HUDEP-2 (cell line): Measurements from ENCODE around the gene ARL13A.
"Not testable (repeated sequence)": the region's sequence is repeated elsewhere in the genome, so short reads cannot be mapped to it uniquely, and the experiment has no call there.

Experiments used
- DNase-seq, 76 experiments: peaks; one replicate each; lab custom pipeline; 2025; ENCODE audit not compliant: unreplicated experiment in 76 of 76; lab: John Stamatoyannopoulos, UW

ARL13A gene

DNA sequence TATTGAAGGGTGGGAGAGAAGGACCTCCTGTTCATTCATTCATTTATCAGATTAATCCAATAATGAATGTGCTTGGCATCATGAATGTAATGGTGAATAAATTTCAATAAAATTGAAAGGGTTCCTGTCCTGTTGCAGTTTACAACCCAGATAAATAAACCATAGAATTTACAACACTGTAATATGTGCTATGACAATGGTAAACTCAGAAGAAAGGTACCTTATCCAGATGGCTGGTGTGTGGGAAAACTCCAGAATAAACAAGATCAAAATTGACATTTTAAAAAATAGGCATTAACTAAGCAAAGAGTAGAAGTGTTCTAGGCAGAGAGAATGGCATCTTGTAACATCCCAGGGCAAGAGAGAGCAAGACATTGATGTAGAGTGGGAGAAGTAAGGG, 15.3 kb downstream of the ARL13A start:
- no peak for DNase-seq

DNA sequence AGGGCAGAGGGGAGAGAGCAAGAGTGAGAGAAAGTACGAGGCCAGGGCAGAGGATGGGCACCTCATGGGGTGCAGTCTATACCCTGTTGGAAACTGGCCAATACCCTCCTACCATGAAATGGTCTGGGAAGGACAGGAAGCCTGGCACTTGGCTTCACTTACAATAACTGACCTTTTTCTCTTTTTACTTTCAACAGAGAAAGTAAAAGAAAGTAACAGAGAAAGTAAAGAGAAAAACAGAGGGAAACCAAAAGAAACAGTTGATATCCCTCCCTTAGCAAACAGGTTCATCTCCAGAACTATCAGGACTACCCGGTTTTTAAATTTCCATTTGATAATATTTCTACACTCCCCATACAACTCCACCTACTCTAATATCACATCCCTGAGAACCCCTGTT, 20.6 kb downstream of the ARL13A start:
- no peak for DNase-seq

DNA sequence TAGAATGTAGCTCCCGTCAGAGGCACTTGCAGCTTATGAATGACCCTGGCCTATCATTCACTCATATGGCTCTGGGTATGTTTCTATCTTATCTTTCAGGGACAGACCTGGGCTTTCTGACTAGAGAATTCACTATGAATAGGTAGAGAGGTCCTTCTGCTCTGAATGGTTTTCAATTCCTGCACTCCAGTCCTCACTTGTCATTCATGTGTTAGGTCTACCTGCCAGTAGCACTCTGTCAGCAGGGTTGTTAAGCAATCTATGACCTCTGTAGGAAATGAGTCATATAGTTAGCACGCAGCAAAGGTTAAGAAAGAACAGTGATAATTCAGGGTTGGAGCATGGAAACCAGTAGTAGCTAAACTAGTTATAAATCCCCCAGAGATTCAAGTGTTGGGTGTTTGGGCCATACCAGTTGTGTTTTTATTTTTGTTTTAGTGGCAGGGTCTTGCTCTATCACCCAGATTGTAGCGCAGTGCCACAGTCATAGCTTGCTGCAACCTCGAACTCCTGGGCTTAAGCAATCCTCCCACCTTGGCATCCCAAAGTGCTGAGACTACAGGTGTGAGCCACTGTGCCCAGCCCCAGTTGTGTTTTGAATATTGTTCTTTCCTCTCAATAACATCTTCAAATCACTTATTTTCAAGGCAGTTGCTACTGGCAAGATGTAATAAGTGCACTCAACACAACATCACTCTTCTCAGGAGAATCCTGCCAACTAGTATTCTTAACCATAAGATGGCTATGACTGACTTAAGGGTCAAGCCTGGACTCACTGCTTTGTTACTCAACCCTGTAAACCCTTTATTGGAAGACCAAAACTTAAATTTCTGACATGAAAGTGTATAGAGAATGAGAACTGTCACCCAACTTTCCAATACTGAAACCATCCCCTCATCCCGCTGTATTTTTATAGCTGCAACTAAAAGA, 25.1 kb downstream of the ARL13A start:
- peak in 22 of 76 experiments; percentile 0 to 42 (median 6) for DNase-seq

DNA sequence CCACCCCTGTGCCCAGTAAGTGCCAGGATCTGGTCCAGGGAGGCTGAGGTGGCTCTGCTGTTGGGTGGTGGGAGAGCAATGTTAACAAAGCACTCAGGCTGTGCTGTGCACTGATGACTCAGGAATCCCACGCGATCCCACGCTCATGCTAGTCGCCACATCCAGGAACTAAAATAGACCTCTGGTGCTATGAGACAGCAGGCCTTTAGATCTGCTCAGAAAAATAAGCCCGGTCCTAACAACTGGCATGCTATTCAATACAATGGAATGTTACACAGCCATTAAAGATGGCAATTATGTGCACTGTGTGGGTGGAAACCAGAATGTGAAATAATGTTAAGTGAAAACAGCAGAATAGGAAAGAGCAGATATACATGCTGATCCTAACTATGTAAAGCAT, 26.0 kb downstream of the ARL13A start:
- no peak for DNase-seq

DNA sequence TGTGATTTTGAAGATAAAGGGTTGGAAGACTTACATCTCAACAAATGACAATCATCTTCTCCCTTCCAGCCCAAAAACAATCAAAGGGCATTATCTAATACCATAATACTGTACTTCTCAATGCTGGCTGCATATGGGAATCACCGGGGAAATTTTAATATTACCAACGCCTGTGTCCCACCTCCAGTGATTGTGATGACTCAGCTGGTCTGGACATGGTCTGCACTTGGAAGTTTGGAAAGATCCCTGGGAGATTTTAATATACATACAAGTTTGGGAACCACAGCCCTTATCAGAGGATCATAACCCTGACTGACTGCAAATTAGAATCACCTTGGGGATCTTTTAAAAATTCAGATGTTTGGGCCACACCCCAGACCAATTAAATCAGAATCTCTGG, 29.9 kb downstream of the ARL13A start:
- no peak for DNase-seq

DNA sequence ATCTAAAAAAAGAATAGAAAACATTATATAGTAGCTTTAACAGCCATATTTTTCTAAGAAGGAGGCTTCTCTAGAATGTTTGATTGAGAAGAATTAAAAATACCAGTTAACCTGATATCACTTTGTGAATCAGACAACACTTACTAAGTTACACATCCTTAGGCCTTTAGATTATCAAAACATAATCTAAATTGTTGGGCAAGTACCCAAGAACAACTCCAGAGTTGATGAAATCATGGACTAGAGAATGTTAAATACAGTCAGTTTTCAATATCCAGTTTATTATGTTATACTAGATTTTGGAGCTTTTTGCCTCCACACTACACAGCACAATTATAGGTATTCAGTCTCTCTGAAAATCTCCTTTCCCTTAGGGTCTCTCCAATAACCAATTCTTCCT, 39.6 kb downstream of the ARL13A start:
- no peak for DNase-seq

DNA sequence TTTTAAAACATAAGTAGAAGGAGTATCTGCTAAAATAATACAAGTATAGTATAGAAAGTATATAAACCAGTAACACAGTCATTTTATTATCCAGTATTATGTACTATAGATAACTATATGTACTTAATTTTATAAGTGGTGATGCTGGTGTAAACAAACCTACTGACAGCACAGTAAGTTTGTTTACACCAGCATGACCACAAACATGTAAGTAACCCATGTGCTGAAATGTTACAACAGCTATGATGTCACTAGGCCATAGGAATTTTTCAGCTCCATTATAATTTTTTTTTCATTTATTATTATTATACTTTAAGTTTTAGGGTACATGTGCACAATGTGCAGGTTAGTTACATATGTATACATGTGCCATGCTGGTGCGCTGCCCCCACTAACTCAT, 42.5 kb downstream of the ARL13A start:
- DNase-seq: not testable (repeated sequence)

DNA sequence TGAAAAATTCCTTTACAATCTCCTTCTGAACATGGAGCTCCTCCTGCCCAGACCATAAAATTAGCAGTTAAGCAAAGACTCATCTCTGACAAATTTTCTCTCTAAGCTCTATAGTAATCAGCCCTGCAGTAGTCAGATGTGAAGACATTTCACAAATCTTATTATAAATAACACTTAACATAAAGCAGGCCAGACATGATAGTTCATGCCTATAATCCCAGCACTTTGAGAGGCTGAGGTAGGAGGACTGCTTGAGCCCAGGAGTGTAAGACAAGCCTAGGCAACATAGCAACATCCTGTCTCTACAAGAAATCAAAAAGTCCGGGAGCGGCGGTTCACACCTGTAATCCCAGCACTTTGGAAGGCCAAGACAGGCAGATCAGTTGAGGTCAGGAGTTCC, 52.5 kb downstream of the ARL13A start:
- no peak for DNase-seq

DNA sequence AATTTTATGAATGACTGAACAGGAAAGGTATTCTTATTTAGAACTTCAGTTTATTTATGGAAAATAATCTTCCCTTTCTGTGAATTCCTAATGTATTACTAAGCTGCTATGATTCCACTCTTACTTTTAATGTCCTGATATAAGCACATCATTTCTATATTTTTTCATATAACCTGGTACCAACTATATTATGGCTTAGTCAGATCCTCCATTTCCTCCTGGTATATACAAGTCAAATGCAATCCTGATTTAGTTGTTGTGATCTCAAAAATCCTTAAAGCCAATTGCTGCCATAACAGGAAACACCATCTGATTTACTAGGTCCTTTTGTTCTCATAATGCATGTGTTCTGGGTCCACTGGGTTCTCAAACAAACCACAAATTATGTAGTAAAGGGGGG, 55.6 kb downstream of the ARL13A start:
- no peak for DNase-seq

DNA sequence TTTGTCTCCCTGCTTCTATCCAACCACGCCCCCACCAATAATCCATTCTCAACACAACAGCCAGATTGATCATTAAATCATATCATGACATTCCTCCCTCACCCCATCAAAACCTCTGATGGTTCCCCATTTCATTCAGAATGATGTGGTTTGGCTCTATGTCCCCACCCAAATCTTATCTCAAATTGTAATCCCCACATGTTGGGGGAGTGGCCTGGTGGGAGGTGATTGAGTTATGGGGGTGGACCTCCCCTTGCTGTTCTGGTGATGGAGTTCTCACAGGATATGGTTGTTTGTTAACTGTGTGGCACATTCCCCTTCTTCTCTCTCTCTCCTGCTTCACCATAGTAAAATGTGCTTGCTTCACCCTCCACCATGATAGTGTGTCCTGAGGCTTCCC, 59.1 kb downstream of the ARL13A start:
- DNase-seq: peak in 31 of 76 experiments; percentile 0 to 41 (median 1)

DNA sequence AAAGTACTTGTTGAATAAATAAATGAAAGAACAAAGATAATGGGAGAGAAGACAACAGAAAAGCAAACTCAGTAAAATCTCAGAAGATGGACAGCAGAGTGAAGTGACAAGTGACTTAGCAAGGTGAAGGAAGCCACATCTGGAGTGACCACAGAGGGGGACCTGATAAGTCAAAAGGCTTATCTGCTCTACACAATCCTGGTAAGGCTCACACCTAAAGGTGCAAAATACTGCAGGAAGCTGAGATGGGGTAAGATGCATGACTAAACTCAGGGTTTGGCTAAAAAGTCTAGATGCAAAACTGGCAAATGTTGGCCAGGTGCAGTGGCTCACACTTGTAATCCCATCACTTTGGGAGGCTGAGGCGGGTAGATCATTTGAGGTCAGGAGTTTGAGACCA, 60.2 kb downstream of the ARL13A start:
- DNase-seq: no peak

DNA sequence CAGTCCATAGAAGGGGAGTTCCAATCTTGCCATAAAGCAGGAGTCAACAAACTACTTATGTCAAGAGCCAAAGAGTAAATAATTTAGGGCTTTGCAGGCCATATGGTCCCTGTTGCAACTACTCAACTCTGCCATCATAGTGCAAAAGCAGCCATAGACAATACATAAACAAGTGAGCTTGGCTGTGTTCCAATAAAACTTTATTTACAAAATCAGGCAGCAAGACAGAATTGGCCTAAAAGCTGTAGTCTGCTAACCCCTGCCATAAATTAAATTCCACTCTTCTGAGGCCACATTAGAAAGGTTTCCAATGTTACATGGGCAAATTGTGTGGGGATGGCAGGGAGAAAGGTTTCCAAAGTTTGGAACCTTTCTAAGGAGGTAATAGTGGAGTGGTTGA, 67.7 kb downstream of the ARL13A start:
- DNase-seq: no peak

DNA sequence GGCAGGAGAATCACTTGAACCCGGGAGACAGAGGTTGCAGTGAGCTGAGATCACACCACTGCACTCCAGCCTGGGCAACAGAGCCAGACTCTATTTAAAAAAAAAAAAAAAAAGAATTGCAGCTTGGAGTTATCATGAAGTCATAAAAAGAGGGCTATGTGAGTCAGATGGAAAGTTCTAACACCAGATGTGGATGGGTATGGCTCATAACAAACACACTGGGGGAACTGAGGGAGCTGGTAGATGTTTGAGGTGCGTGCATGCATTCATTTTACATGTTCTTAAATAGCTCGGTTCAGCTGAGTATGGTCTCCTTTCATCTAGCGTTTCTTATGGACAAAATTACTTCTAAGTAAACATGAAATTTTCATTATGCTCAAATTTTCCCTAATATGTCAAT, 70.7 kb downstream of the ARL13A start:
- no peak for DNase-seq
